ENCODE results near the gene PTPRG. TPM values are rescaled to one million over a fixed set of nuclear protein-coding genes. Genes with fewer than 3 reads are reported as not detected.

Gene PTPRG
- polyA plus RNA-seq, 3 donors, result not detected

GRCh38 chr3:61593446-61594029, 32.2 kb downstream of the PTPRG start:
- no peaks in the 10 kb centered on the region for H3K79me2 ChIP-seq (ENCODE audit: insufficient read depth, low read length)
- H3K27ac ChIP-seq (ENCODE audit: low read depth in 1 of 2, low read length in 2 of 2), result no peak overlapping the region
- Mint-ChIP-seq H3K9me3 (peaks cover 0 to 13% (median 4%) of the 10 kb centered on the region in 7 donors), H3K4me1 (no peaks in the 10 kb centered on the region), H3K36me3 (no peaks in the 10 kb centered on the region), H3K27ac (no peak overlapping the region), H3K4me3 (no peak overlapping the region), H3K27me3 (ENCODE audit: low read depth in 3 of 3) (peaks cover 0 to 1% (median 1%) of the 10 kb centered on the region in 3 donors)
- TF ChIP-seq CTCF (IDR thresholded peaks at IDR 0.05), result no peak
- intact Hi-C loops (cut with micrococcal nuclease), result no loop called here
- H3K27me3 ChIP-seq (ENCODE audit: control insufficient read depth in 2 of 2, insufficient read depth in 2 of 2, low read length in 2 of 2), result no peaks in the 10 kb centered on the region
- no peak overlapping the region for H3K4me3 ChIP-seq (replicated peaks in 1 of 3; ENCODE audit: low read depth in 2 of 3, low read length in 3 of 3)
- WGBS (ENCODE audit: insufficient coverage), result 88% methylated on average over 4 of the region's 4 CpGs
- H3K4me2 ChIP-seq (replicated peaks; ENCODE audit: extremely low read depth, low read length, poor library complexity, severe bottlenecking), result no peak overlapping the region
- no peak overlapping the region for H2AFZ ChIP-seq (ENCODE audit: insufficient read depth, low read depth, low read length, poor library complexity, severe bottlenecking)
- H3K9me3 ChIP-seq (replicated peaks in 1 of 2; ENCODE audit: control insufficient read depth in 1 of 2, insufficient read depth in 1 of 2, low read length in 2 of 2), result peaks cover 0 to 2% of the 10 kb centered on the region in 2 donors
- H3K4me1 ChIP-seq (ENCODE audit: control insufficient read depth in 1 of 2, insufficient read depth in 2 of 2, low read length in 2 of 2), result no peaks in the 10 kb centered on the region
- no peak overlapping the region for H3K9ac ChIP-seq (ENCODE audit: insufficient read depth, low read length, poor library complexity, severe bottlenecking)
- DNase-seq, result no peak
- H3K36me3 ChIP-seq (replicated peaks in 1 of 2; ENCODE audit: control insufficient read depth in 1 of 2, insufficient read depth in 2 of 2, low read length in 2 of 2), result no peaks in the 10 kb centered on the region
- no peaks in the 10 kb centered on the region for H4K20me1 ChIP-seq (ENCODE audit: insufficient read depth, low read length)

- 88% methylated on average over 4 of the region's 12 CpGs for WGBS (ENCODE audit: insufficient coverage)
- no peak overlapping the region for H3K27ac ChIP-seq (ENCODE audit: low read depth in 1 of 2, low read length in 2 of 2)
- no peak overlapping the region for H3K4me2 ChIP-seq (replicated peaks; ENCODE audit: extremely low read depth, low read length, poor library complexity, severe bottlenecking)
- no peak for TF ChIP-seq CTCF (IDR thresholded peaks at IDR 0.05)
- no peak overlapping the region for H2AFZ ChIP-seq (ENCODE audit: insufficient read depth, low read depth, low read length, poor library complexity, severe bottlenecking)
- no peak overlapping the region for H3K27ac Mint-ChIP-seq
- H3K9ac ChIP-seq (ENCODE audit: insufficient read depth, low read length, poor library complexity, severe bottlenecking), result no peak overlapping the region
- peaks cover 0 to 1% (median 1%) of the 10 kb centered on the region in 3 donors for H3K27me3 Mint-ChIP-seq (ENCODE audit: low read depth in 3 of 3)
- no peaks in the 10 kb centered on the region for H3K27me3 ChIP-seq (ENCODE audit: control insufficient read depth in 2 of 2, insufficient read depth in 2 of 2, low read length in 2 of 2)
- intact Hi-C loops (cut with micrococcal nuclease), result no loop called here
- H3K36me3 Mint-ChIP-seq, result no peaks in the 10 kb centered on the region
- no peaks in the 10 kb centered on the region for H3K4me1 Mint-ChIP-seq
- no peaks in the 10 kb centered on the region for H3K4me1 ChIP-seq (ENCODE audit: control insufficient read depth in 1 of 2, insufficient read depth in 2 of 2, low read length in 2 of 2)
- H3K9me3 Mint-ChIP-seq, result peaks cover 0 to 13% (median 4%) of the 10 kb centered on the region in 7 donors
- no peaks in the 10 kb centered on the region for H3K36me3 ChIP-seq (replicated peaks in 1 of 2; ENCODE audit: control insufficient read depth in 1 of 2, insufficient read depth in 2 of 2, low read length in 2 of 2)
- DNase-seq, result no peak
- H4K20me1 ChIP-seq (ENCODE audit: insufficient read depth, low read length), result no peaks in the 10 kb centered on the region
- no peak overlapping the region for H3K4me3 Mint-ChIP-seq
- H3K4me3 ChIP-seq (replicated peaks in 1 of 3; ENCODE audit: low read depth in 2 of 3, low read length in 3 of 3), result no peak overlapping the region
- H3K79me2 ChIP-seq (ENCODE audit: insufficient read depth, low read length), result no peaks in the 10 kb centered on the region
- H3K9me3 ChIP-seq (replicated peaks in 1 of 2; ENCODE audit: control insufficient read depth in 1 of 2, insufficient read depth in 1 of 2, low read length in 2 of 2), result peaks cover 0 to 4% of the 10 kb centered on the region in 2 donors
Observed at GRCh38 chr3:61594144-61594963, 33.0 kb downstream of the PTPRG start.
